Stomach (tissue), 9 donors: ENCODE measurements around the gene SORCS2. TPM values are rescaled to one million over a fixed set of nuclear protein-coding genes. Genes with fewer than 3 reads are reported as not detected.

Experiments used
- DNase-seq, 2 donors: peaks; one replicate each; pipeline versions ENCODE4 v3.0.0 to v3.0.0-alpha.2; 2013 to 2019
- H3K27ac ChIP-seq, 5 donors: fragments of 200-600 bp in 4 of 5; sonication (generic) in 4 of 5; one replicate each; pipeline ENCODE4 v1.5.1; 2013 to 2019; ENCODE audit warnings: mild to moderate bottlenecking in 1 of 5, moderate library complexity in 1 of 5
- H3K27me3 ChIP-seq, 3 donors: fragments of 200-600 bp; sonication (generic); one replicate each; pipeline ENCODE4 v1.5.1; 2017 to 2019; ENCODE audit warnings: mixed run types in 1 of 3
- H3K36me3 ChIP-seq, 4 donors: fragments of 200-600 bp; sonication (generic); 1 replicate in 3 of 4; 2 replicates in 1 of 4; pipeline ENCODE4 v1.5.1; 2016 to 2019
- H3K4me1 ChIP-seq, 4 donors: fragments of 200-600 bp; sonication (generic); one replicate each; pipeline ENCODE4 v1.5.1; 2016 to 2019
- H3K4me3 ChIP-seq, 4 donors: fragments of 200-600 bp; sonication (generic) in 3 of 4; one replicate each; pipeline ENCODE4 v1.5.1; 2016 to 2019; ENCODE audit warnings: mild to moderate bottlenecking in 1 of 4
- H3K9me3 ChIP-seq, 4 donors: fragments of 200-600 bp; sonication (generic); one replicate each; pipeline ENCODE4 v1.5.1; 2016 to 2019
- CTCF ChIP-seq, 7 experiments: fragments of 450-650 bp in 4 of 7; fragments of 200-600 bp in 3 of 7; sonication (generic) in 3 of 7; IDR thresholded peaks; one replicate each; pipeline ENCODE4 v1.5.1; 2016 to 2019; ENCODE audit warnings: antibody characterized with exemption in 7 of 7, control low read depth in 2 of 7, mild to moderate bottlenecking in 1 of 7
- EP300 ChIP-seq: sonication (generic); formaldehyde crosslinking; IDR thresholded peaks from one replicate; pipeline ENCODE4 v1.6.1; 2017; ENCODE audit warnings: antibody characterized with exemption
- POLR2A ChIP-seq, 4 donors: fragments of 450-650 bp; IDR thresholded peaks; one replicate each; pipeline ENCODE4 v1.6.1; 2016; ENCODE audit warnings: antibody characterized with exemption in 4 of 4, control low read depth in 2 of 4, mild to moderate bottlenecking in 1 of 4, moderate library complexity in 1 of 4
- POLR2AphosphoS5 ChIP-seq, 3 donors: sonication (generic); formaldehyde crosslinking; IDR thresholded peaks; one replicate each; pipeline ENCODE4 v1.6.1; 2016; ENCODE audit warnings: antibody characterized with exemption in 3 of 3
- WGBS, 5 donors: extraction: QIAGEN DNeasy Blood & Tissue Kit in 3 of 5; methylation state at CpG; one replicate each; pipeline versions ENCODE4 v1.1.5 to v1.1.7; 2013 to 2018; 5-methylcytosine and 5-hydroxymethylcytosine counted together
- intact Hi-C: fragments of 100-400 bp; cut with DNase I; formaldehyde crosslinking; loops from one replicate; pipeline ENCODE4 v1.15.1; 2023; ENCODE audit warnings: low total_unique reads
- polyA plus RNA-seq, 3 donors: library from polyadenylated mRNA; stranded (reverse); fragments of 200-250 nt; gene quantifications; one replicate each; pipeline ENCODE4 v1.2.3, GENCODE V29; 2013
- total RNA-seq, 5 donors: library from RNA; depleted of rRNA; stranded (reverse); fragments of >200 nt; gene quantifications; one replicate each; pipeline versions ENCODE4 v1.1.0 to v1.2.3, GENCODE V29; 2014 to 2016
- donor health status: healthy with polysubstance abuse.
- donor health status: Bipolar disorder and iron deficiency.
- donor health status: healthy.

Gene SORCS2
- total and polyA plus RNA-seq, 8 donors = under 0.01 to 13.0 (median 0.50) TPM; not detected in 1

DNA sequence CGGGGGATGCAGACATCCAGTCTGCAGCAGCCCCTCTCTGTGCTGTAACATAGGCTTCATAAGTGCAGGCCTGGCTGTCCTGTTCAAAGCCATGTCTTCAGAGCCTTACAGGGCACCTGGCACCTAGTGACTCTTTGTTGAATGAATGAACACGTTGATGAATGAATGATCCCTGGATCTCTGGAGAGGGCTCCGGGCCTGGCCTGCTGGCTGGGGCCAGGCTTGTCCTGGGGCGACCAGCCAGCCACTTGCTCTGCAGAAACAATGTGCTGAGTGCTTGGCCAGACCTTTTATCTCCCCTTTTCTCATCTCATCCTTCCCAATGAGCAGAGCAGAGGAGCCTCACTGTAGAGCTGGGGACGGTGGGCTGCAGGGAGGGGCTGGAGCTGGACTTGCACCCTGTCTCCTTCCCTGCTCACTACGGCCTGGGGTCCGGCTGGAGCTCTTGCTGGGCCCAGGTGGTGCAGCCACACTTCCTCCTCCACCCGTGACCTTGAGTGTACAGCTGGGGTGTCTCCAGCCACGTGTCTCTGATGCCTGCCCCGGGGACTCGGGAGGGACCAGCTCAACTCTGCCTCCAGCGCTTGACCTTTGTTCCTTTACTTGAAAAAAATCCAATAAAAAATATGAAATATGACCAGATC is 164.5 kb downstream of the SORCS2 start:
- intact Hi-C loops = no loop called here
- H3K36me3 ChIP-seq = no peaks in the 10 kb centered on the region
- WGBS, 5 donors = 59 to 66% (median 61%) methylated on average over 11 to 12 of the region's 12 CpGs
- no peak overlapping the region for H3K4me3 ChIP-seq
- peaks cover 0 to 19% (median 9%) of the 10 kb centered on the region in 4 donors for H3K4me1 ChIP-seq
- no peaks in the 10 kb centered on the region for H3K9me3 ChIP-seq
- no peak for DNase-seq
- no peak overlapping the region for H3K27ac ChIP-seq
- no peak for TF ChIP-seq CTCF (IDR thresholded peaks at IDR 0.05)
- no peak for TF ChIP-seq EP300
- no peak for TF ChIP-seq POLR2A (IDR thresholded peaks at IDR 0.05)
- no peak for TF ChIP-seq POLR2AphosphoS5 (IDR thresholded peaks at IDR 0.05)
- H3K27me3 ChIP-seq = peaks cover 0 to 10% (median 0%) of the 10 kb centered on the region in 3 donors

GRCh38 chr4:7357323-7357722 is 165.0 kb downstream of the SORCS2 start:
- Histone ChIP-seq H3K27ac (no peak overlapping the region), H3K36me3 (no peaks in the 10 kb centered on the region), H3K4me3 (no peak overlapping the region), H3K27me3 (peaks cover 0 to 9% (median 0%) of the 10 kb centered on the region in 3 donors), H3K4me1 (peaks cover 0 to 20% (median 9%) of the 10 kb centered on the region in 4 donors), H3K9me3 (no peaks in the 10 kb centered on the region)
- WGBS, 5 donors = 59 to 77% (median 72%) methylated on average over 9 of the region's 9 CpGs
- no peak for DNase-seq
- TF ChIP-seq CTCF (IDR thresholded peaks at IDR 0.05) = no peak
- no peak for TF ChIP-seq POLR2A (IDR thresholded peaks at IDR 0.05)
- TF ChIP-seq POLR2AphosphoS5 (IDR thresholded peaks at IDR 0.05) = no peak
- TF ChIP-seq EP300 = no peak
- intact Hi-C loops = no loop called here

- Histone ChIP-seq H3K4me1 (peaks cover 0 to 20% (median 9%) of the 10 kb centered on the region in 4 donors), H3K27ac (no peak overlapping the region), H3K9me3 (no peaks in the 10 kb centered on the region), H3K27me3 (peaks cover 0 to under 1% (median 0%) of the 10 kb centered on the region in 3 donors), H3K36me3 (no peaks in the 10 kb centered on the region), H3K4me3 (no peak overlapping the region)
- TF ChIP-seq POLR2AphosphoS5 (IDR thresholded peaks at IDR 0.05) (peak in 2 of 3 donors; percentile 35 to 63), POLR2A (IDR thresholded peaks at IDR 0.05) (no peak)
- 55 to 70% (median 59%) methylated on average over 11 of the region's 11 CpGs for WGBS, 5 donors
- peak; percentile 31 to 59 for DNase-seq
- intact Hi-C loops = no loop called here
Observed at GRCh38 chr4:7358100-7358735, 165.9 kb downstream of the SORCS2 start.

- no peak overlapping the region for H3K4me3 ChIP-seq
- intact Hi-C loops = no loop called here
- no peak for TF ChIP-seq POLR2A (IDR thresholded peaks at IDR 0.05)
- no peak for TF ChIP-seq EP300
- TF ChIP-seq POLR2AphosphoS5 (IDR thresholded peaks at IDR 0.05) = no peak
- TF ChIP-seq CTCF (IDR thresholded peaks at IDR 0.05) = no peak
- H3K27ac ChIP-seq = no peak overlapping the region
- H3K9me3 ChIP-seq = no peaks in the 10 kb centered on the region
- peak in 1 of 2 donors; percentile 38 for DNase-seq
- peaks cover 0 to under 1% (median 0%) of the 10 kb centered on the region in 3 donors for H3K27me3 ChIP-seq
- WGBS, 5 donors = 45 to 58% (median 51%) methylated on average over 13 of the region's 13 CpGs
- peaks cover 0 to 20% (median 9%) of the 10 kb centered on the region in 4 donors for H3K4me1 ChIP-seq
- no peaks in the 10 kb centered on the region for H3K36me3 ChIP-seq
Observed at GRCh38 chr4:7359400-7360062, 167.2 kb downstream of the SORCS2 start.
